NCI-H1092 (cell line): Measurements from ENCODE around the gene UBL5.
"Not testable (repeated sequence)": the region's sequence is repeated elsewhere in the genome, so short reads cannot be mapped to it uniquely, and the experiment has no call there.

Experiments used
- DNase-seq: peaks from one replicate; lab custom pipeline; 2025; lab: John Stamatoyannopoulos, UW

Gene UBL5

DNA sequence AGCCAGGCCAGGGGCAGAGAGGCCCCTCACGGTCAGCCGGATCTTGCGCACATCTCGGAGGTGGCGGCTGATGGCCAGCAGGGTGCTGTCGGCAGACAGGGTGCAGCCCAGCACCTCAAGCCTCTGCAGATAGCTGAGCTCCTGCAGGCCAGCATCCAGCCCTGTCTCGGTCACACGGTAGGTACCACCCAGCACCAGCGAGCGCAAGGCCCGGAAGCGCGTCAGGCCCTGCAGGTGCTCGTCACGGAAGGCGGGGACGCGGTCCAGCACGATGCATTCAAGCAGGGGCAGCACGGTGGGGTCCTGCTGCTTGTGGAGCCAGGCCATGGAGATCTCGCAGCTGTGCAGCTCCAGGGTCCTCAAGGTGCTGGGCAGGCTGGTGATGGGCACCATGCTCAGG, 16.6 kb upstream of the UBL5 start:
- DNase-seq, result no peak

- no peak for DNase-seq
Measured at GRCh38 chr19:9818175-9818733, 9.5 kb upstream of the UBL5 start.

GRCh38 chr19:9818734-9819595, 8.8 kb upstream of the UBL5 start, which contains the start of gene FBXL12:
Gene FBXL12 (minus strand): TSS chr19:9819079. CDS start chr19:9818813, 266 bp downstream.
- peak; percentile 99 for DNase-seq

GRCh38 chr19:9819596-9819909, 8.2 kb upstream of the UBL5 start:
- DNase-seq, result no peak

DNA sequence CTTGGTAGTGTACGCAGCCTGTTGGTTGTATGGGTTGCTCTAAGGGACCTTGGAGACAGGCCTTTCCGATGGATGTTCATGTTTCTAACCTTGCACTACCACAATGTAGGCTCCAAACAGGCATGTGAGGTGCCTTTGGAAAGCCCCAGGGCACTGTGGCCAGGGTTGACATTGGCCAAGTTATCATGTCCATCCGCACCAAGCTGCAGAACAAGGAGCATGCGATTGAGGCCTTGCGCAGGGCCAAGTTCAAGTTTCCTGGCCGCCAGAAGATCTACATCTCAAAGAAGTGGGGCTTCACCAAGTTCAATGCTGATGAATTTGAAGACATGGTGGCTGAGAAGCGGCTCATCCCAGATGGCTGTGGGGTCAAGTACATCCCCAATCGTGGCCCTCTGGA, 7.7 kb upstream of the UBL5 start:
- not testable (repeated sequence) for DNase-seq

GRCh38 chr19:9823816-9824215, 3.9 kb upstream of the UBL5 start:
- DNase-seq, result no peak

GRCh38 chr19:9828551-9829063, 889 bp downstream of the UBL5 start:
- no peak for DNase-seq

- DNase-seq, result no peak
Measured at GRCh38 chr19:9834307-9834725, 6.6 kb downstream of the UBL5 start.

- peak; percentile 98 for DNase-seq
Measured at GRCh38 chr19:9834726-9835506, 7.2 kb downstream of the UBL5 start, which contains the start of gene PIN1. Gene PIN1 (plus strand): TSS chr19:9835318. CDS start chr19:9835345, 27 bp downstream.

DNA sequence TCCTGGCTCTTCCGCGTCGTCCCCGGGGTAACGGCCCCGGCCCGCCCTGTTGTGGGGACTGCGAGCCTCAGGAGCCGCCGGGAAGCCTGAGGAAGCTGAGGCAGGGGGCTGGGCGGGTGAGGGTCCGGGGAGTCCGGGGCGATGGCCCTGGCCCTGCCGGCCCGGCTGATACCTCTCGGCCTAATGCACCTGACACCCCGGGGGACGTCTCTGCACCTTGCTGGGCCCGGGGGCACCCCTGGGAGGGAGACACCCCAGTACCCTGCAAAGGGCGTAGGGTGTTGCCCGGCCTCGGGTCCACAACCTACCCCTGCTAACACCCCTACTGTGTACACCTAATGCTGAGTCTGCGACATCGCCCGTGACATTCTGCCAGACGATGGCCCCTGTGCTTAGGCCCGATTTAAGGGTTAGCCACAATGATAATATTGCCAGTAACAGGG, 7.8 kb downstream of the UBL5 start:
- no peak for DNase-seq

- DNase-seq, result no peak
Measured at GRCh38 chr19:9836021-9836420, 8.3 kb downstream of the UBL5 start.

DNA sequence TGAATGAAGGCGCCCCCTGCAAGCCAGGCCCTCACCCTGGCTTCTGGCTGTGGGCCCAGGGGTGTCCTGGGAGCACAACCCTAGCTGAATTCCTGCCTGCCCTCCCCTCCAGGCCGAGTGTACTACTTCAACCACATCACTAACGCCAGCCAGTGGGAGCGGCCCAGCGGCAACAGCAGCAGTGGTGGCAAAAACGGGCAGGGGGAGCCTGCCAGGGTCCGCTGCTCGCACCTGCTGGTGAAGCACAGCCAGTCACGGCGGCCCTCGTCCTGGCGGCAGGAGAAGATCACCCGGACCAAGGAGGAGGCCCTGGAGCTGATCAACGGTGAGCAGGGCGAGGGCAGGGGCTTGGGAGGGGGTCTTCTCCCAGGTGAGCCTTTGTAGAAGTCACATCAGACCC, 10.6 kb downstream of the UBL5 start:
- no peak for DNase-seq

DNA sequence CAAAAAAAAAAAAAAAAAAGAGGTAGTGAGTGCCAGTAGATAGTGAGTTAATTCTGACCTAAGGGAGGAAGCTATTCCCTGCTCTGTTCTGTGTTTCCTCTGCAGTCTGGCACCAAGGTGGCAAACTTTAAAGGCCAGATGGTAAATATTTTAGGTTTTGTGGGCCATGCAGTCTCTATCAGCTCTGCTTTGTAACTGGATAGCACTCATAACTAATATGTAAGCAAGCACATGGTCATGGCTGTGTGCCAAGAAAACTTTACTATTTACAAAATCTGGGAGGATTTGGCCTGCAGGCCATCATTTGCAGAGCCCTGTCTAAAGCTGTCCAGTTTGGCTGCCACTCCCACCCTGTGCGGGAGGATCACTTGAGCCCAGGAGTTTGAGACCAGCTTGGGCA, 11.7 kb downstream of the UBL5 start:
- no peak for DNase-seq

GRCh38 chr19:9842834-9843625, 15.3 kb downstream of the UBL5 start:
- no peak for DNase-seq

- not testable (repeated sequence) for DNase-seq
Measured at GRCh38 chr19:9843626-9844273, 16.0 kb downstream of the UBL5 start.

DNA sequence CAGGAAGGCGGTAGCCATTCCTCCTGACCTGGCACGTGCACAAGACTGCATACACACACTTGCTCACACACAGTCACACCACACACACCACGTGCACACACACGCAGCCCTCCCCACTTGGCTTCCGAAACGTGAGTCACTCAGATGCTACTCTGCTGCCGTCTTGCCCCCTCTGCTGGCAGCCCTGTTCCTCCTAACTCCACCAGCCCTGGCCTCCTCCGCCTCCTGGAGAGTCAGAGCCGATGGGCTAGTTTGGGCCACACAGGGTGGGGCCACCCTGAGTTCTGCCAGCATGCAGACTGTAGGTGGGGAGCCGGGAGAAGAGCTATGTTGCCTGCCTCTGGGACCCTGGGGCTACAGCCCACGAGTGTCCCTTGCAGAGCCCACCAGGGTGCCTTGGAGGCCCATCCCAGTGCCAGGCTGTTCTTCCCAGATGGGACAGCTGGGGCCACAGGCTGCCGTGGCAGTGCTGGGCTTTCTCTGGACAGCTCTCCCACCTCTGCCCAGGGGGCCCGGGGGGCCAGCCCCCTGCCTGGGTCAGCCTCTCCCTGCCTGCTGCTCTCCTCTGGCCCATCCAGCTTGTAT, 19.5 kb downstream of the UBL5 start:
- no peak for DNase-seq

- no peak for DNase-seq
Measured at GRCh38 chr19:9848060-9848459, 20.3 kb downstream of the UBL5 start.

GRCh38 chr19:9848762-9849161, 21.0 kb downstream of the UBL5 start:
- no peak for DNase-seq

- no peak for DNase-seq
Measured at GRCh38 chr19:9849791-9850190, 22.1 kb downstream of the UBL5 start.

- peak; percentile 56 for DNase-seq
Measured at GRCh38 chr19:9850235-9850959, 22.7 kb downstream of the UBL5 start.
